Measurements from ENCODE around the gene STH. TPM values are rescaled to one million over a fixed set of nuclear protein-coding genes. Genes with fewer than 3 reads are reported as not detected.

Gene STH
- total and polyA plus RNA-seq, 2 experiments from 2014 or later, result 0.55 TPM; not detected in 1

DNA sequence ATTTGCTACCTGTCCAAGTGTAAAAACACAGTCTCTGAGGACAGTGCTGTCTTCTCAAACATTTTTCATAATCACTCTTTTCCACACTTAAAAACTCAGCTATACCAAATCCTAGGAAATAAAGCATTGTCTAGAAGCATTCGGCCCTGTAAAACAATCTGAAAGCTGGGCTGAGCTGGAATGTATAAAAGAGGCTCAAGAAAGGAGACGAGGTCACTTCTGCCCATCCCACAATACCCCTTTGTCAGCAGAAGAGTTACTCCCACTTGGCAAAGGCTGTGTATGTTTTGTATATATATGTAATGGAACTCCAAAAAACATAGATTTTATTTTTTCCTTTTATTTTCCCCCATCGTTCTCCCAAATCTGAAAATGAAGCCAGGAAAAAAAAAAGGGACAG lies 43.9 kb downstream of the STH start:
- Histone ChIP-seq H4K20me1 (replicated peaks; ENCODE audit: insufficient read depth) (peaks cover 12% of the 10 kb centered on the region), H3K36me3 (ENCODE audit: insufficient read depth) (peaks cover 51% of the 10 kb centered on the region), H3K4me3 (no peak overlapping the region), H3K4me2 (no peak overlapping the region), H3K27me3 (ENCODE audit: insufficient read depth) (no peaks in the 10 kb centered on the region), H3K9me2 (ENCODE audit: insufficient read depth) (no peaks in the 10 kb centered on the region), H3K79me2 (replicated peaks; ENCODE audit: insufficient read depth) (peaks cover 18% of the 10 kb centered on the region), H3K4me1 (ENCODE audit: insufficient read depth) (no peaks in the 10 kb centered on the region), H3K27ac (ENCODE audit: low read depth) (no peak overlapping the region), H3F3A (replicated peaks; ENCODE audit: low read depth) (peaks cover 8% of the 10 kb centered on the region; the same call in 1 of the 2 replicates), H2AFZ (no peak overlapping the region)
- H3K9me3 Mint-ChIP-seq, result no peaks in the 10 kb centered on the region
- H3K36me3 Mint-ChIP-seq (ENCODE audit: low read depth), result peaks cover 79% of the 10 kb centered on the region
- ATAC-seq, result no peak
- peaks cover 18% of the 10 kb centered on the region for H3K4me1 Mint-ChIP-seq
- H3K27ac Mint-ChIP-seq, result no peak overlapping the region
- H3K4me3 Mint-ChIP-seq, result no peak overlapping the region
- no peak for DNase-seq (ENCODE audit: low spot score)
- peaks cover 3% of the 10 kb centered on the region for H3K27me3 Mint-ChIP-seq (ENCODE audit: insufficient read depth, low read depth, poor library complexity)
- TF ChIP-seq EZH2phosphoT487 (IDR thresholded peaks at IDR 0.05; ENCODE audit: unreplicated experiment), result no peak
- TF ChIP-seq, protein P1, sequence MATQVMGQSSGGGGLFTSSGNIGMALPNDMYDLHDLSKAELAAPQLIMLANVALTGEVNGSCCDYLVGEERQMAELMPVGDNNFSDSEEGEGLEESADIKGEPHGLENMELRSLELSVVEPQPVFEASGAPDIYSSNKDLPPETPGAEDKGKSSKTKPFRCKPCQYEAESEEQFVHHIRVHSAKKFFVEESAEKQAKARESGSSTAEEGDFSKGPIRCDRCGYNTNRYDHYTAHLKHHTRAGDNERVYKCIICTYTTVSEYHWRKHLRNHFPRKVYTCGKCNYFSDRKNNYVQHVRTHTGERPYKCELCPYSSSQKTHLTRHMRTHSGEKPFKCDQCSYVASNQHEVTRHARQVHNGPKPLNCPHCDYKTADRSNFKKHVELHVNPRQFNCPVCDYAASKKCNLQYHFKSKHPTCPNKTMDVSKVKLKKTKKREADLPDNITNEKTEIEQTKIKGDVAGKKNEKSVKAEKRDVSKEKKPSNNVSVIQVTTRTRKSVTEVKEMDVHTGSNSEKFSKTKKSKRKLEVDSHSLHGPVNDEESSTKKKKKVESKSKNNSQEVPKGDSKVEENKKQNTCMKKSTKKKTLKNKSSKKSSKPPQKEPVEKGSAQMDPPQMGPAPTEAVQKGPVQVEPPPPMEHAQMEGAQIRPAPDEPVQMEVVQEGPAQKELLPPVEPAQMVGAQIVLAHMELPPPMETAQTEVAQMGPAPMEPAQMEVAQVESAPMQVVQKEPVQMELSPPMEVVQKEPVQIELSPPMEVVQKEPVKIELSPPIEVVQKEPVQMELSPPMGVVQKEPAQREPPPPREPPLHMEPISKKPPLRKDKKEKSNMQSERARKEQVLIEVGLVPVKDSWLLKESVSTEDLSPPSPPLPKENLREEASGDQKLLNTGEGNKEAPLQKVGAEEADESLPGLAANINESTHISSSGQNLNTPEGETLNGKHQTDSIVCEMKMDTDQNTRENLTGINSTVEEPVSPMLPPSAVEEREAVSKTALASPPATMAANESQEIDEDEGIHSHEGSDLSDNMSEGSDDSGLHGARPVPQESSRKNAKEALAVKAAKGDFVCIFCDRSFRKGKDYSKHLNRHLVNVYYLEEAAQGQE (IDR thresholded peaks at IDR 0.05; ENCODE audit: unreplicated experiment), result no peak
- TF ChIP-seq POLR2AphosphoS5 (IDR thresholded peaks at IDR 0.05; ENCODE audit: low read depth), result no peak
- TF ChIP-seq, protein P2, sequence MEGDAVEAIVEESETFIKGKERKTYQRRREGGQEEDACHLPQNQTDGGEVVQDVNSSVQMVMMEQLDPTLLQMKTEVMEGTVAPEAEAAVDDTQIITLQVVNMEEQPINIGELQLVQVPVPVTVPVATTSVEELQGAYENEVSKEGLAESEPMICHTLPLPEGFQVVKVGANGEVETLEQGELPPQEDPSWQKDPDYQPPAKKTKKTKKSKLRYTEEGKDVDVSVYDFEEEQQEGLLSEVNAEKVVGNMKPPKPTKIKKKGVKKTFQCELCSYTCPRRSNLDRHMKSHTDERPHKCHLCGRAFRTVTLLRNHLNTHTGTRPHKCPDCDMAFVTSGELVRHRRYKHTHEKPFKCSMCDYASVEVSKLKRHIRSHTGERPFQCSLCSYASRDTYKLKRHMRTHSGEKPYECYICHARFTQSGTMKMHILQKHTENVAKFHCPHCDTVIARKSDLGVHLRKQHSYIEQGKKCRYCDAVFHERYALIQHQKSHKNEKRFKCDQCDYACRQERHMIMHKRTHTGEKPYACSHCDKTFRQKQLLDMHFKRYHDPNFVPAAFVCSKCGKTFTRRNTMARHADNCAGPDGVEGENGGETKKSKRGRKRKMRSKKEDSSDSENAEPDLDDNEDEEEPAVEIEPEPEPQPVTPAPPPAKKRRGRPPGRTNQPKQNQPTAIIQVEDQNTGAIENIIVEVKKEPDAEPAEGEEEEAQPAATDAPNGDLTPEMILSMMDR (conservative IDR thresholded peaks at IDR 0.05; ENCODE audit: low read depth in 2 of 2), result no peak
- no peak for TF ChIP-seq ZNF114 (CRISPR knock-in tag; IDR thresholded peaks at IDR 0.05)
- TF ChIP-seq STAT1 (IDR thresholded peaks at IDR 0.05; ENCODE audit: unreplicated experiment), result no peak
- TF ChIP-seq ZNF331 (CRISPR knock-in tag; IDR thresholded peaks at IDR 0.05; ENCODE audit: low read depth), result no peak
- TF ChIP-seq, protein P3, sequence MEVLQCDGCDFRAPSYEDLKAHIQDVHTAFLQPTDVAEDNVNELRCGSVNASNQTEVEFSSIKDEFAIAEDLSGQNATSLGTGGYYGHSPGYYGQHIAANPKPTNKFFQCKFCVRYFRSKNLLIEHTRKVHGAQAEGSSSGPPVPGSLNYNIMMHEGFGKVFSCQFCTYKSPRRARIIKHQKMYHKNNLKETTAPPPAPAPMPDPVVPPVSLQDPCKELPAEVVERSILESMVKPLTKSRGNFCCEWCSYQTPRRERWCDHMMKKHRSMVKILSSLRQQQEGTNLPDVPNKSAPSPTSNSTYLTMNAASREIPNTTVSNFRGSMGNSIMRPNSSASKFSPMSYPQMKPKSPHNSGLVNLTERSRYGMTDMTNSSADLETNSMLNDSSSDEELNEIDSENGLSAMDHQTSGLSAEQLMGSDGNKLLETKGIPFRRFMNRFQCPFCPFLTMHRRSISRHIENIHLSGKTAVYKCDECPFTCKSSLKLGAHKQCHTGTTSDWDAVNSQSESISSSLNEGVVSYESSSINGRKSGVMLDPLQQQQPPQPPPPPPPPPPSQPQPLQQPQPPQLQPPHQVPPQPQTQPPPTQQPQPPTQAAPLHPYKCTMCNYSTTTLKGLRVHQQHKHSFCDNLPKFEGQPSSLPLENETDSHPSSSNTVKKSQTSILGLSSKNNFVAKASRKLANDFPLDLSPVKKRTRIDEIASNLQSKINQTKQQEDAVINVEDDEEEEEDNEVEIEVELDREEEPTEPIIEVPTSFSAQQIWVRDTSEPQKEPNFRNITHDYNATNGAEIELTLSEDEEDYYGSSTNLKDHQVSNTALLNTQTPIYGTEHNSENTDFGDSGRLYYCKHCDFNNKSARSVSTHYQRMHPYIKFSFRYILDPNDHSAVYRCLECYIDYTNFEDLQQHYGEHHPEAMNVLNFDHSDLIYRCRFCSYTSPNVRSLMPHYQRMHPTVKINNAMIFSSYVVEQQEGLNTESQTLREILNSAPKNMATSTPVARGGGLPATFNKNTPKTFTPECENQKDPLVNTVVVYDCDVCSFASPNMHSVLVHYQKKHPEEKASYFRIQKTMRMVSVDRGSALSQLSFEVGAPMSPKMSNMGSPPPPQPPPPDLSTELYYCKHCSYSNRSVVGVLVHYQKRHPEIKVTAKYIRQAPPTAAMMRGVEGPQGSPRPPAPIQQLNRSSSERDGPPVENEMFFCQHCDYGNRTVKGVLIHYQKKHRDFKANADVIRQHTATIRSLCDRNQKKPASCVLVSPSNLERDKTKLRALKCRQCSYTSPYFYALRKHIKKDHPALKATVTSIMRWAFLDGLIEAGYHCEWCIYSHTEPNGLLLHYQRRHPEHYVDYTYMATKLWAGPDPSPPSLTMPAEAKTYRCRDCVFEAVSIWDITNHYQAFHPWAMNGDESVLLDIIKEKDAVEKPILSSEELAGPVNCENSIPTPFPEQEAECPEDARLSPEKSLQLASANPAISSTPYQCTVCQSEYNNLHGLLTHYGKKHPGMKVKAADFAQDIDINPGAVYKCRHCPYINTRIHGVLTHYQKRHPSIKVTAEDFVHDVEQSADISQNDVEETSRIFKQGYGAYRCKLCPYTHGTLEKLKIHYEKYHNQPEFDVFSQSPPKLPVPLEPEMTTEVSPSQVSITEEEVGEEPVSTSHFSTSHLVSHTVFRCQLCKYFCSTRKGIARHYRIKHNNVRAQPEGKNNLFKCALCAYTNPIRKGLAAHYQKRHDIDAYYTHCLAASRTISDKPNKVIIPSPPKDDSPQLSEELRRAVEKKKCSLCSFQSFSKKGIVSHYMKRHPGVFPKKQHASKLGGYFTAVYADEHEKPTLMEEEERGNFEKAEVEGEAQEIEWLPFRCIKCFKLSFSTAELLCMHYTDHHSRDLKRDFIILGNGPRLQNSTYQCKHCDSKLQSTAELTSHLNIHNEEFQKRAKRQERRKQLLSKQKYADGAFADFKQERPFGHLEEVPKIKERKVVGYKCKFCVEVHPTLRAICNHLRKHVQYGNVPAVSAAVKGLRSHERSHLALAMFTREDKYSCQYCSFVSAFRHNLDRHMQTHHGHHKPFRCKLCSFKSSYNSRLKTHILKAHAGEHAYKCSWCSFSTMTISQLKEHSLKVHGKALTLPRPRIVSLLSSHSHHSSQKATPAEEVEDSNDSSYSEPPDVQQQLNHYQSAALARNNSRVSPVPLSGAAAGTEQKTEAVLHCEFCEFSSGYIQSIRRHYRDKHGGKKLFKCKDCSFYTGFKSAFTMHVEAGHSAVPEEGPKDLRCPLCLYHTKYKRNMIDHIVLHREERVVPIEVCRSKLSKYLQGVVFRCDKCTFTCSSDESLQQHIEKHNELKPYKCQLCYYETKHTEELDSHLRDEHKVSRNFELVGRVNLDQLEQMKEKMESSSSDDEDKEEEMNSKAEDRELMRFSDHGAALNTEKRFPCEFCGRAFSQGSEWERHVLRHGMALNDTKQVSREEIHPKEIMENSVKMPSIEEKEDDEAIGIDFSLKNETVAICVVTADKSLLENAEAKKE (CRISPR knock-in tag; IDR thresholded peaks at IDR 0.05), result no peak
- no peak for TF ChIP-seq EZH2 (IDR thresholded peaks at IDR 0.05; ENCODE audit: low read depth, unreplicated experiment)
- no peak for TF ChIP-seq JUNB (IDR thresholded peaks at IDR 0.05; ENCODE audit: unreplicated experiment)
- no peak for TF ChIP-seq NANOG (IDR thresholded peaks at IDR 0.05; ENCODE audit: borderline replicate concordance)

All from GM23338 (cell line).